ENCODE results near the gene ZSCAN20. TPM values are rescaled to one million over a fixed set of nuclear protein-coding genes. Genes with fewer than 3 reads are reported as not detected.

The ZSCAN20 gene
- total RNA-seq, 1 donor from 2014 or later: 6.9 TPM

Other genes with a start within 250 kb of the ZSCAN20 start
- 15.5 TPM for gene ZNF362, start 216.2 kb upstream of the ZSCAN20 start, total RNA-seq
- not detected for gene A3GALT2, start 151.5 kb upstream of the ZSCAN20 start, total RNA-seq
- 40.3 TPM for gene PHC2, start 41.5 kb upstream of the ZSCAN20 start, total RNA-seq

Measured in temporal lobe (tissue), 1 donor.